ENCODE data around the gene ADARB2. TPM values are rescaled to one million over a fixed set of nuclear protein-coding genes. Genes with fewer than 3 reads are reported as not detected.

Gene ADARB2
- total RNA-seq, 1 donor from 2014 or later = 0.11 TPM

GRCh38 chr10:1660815-1661214 is 76.5 kb downstream of the ADARB2 start:
- Histone ChIP-seq H3K4me3 (no peak overlapping the region), H3K27ac (replicated peaks) (no peak overlapping the region), H3K36me3 (no peaks in the 10 kb centered on the region), H3K27me3 (ENCODE audit: low read depth) (peaks cover 29% of the 10 kb centered on the region), H3K4me1 (no peaks in the 10 kb centered on the region), H3K9me3 (replicated peaks) (no peaks in the 10 kb centered on the region)
- DNase-seq = no peak
- no peak for TF ChIP-seq CTCF (IDR thresholded peaks at IDR 0.05; ENCODE audit: borderline replicate concordance)
- intact Hi-C loops (cut with micrococcal nuclease) = no loop called here

GRCh38 chr10:1660386-1660785 is 76.9 kb downstream of the ADARB2 start:
- no peak for TF ChIP-seq CTCF (IDR thresholded peaks at IDR 0.05; ENCODE audit: borderline replicate concordance)
- Histone ChIP-seq H3K27ac (replicated peaks) (no peak overlapping the region), H3K36me3 (no peaks in the 10 kb centered on the region), H3K9me3 (replicated peaks) (no peaks in the 10 kb centered on the region), H3K4me1 (no peaks in the 10 kb centered on the region), H3K4me3 (no peak overlapping the region), H3K27me3 (ENCODE audit: low read depth) (peaks cover 33% of the 10 kb centered on the region)
- DNase-seq = no peak
- intact Hi-C loops (cut with micrococcal nuclease) = no loop called here

DNA sequence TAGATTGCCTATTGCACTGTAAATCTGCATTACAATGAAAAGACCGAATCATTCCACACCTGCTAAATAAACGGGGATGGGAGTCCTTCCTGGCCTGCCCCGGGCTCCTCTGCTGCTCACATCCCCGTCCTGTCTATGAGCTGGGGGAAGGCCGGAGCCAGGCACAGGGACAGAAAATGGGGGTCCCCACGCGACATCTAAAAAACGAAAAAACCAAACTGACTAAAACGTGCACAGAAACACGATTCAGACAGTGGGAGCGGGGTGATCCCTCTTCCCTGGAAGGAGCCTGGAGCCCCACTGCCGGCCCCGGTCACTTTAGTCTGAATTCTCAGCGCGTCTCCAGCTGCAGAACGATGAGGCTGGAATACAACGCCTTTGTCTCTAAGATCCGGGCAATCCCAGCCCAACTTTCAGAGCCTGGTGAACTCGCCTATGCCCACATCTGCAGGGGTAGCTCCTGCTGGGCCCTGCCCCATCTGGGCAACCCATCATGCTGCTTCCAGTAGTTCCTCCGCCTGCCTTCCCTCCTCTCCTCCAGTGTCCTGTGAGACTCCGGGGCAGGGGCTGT is 78.0 kb downstream of the ADARB2 start:
- Histone ChIP-seq H3K27me3 (ENCODE audit: low read depth) (peaks cover 43% of the 10 kb centered on the region), H3K4me1 (no peaks in the 10 kb centered on the region), H3K4me3 (no peak overlapping the region), H3K36me3 (no peaks in the 10 kb centered on the region), H3K9me3 (replicated peaks) (no peaks in the 10 kb centered on the region), H3K27ac (replicated peaks) (no peak overlapping the region)
- no peak for DNase-seq
- intact Hi-C loops (cut with micrococcal nuclease) = no loop called here
- TF ChIP-seq CTCF (IDR thresholded peaks at IDR 0.05; ENCODE audit: borderline replicate concordance) = no peak

DNA sequence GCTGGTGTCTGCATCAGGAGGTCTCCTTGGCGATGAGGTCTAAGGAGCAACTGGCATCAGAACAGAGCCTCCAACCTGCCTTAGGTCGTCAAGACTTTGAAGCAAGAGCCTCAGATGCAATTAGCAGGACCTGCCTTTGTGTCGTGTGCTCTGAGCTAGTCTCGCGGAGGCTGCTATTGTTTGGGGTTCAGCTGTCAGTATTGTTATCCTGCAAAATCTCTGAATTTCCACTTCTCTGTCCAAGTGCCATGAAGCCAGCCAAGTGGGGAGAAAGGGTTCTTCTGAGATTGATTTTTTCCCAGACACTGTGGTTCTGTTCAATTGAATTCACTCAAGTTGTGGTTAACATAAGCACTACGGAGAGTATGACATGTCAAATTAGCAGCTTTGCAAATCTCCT is 78.7 kb downstream of the ADARB2 start:
- intact Hi-C loops (cut with micrococcal nuclease) = no loop called here

GRCh38 chr10:1657479-1657878 is 79.8 kb downstream of the ADARB2 start:
- H3K27me3 ChIP-seq (ENCODE audit: low read depth) = peaks cover 52% of the 10 kb centered on the region
- H3K4me1 ChIP-seq = no peaks in the 10 kb centered on the region
- no peak overlapping the region for H3K4me3 ChIP-seq
- intact Hi-C loops (cut with micrococcal nuclease) = no loop called here
- H3K27ac ChIP-seq (replicated peaks) = no peak overlapping the region
- no peaks in the 10 kb centered on the region for H3K36me3 ChIP-seq
- no peak for DNase-seq
- H3K9me3 ChIP-seq (replicated peaks) = no peaks in the 10 kb centered on the region
- no peak for TF ChIP-seq CTCF (IDR thresholded peaks at IDR 0.05; ENCODE audit: borderline replicate concordance)

More for the DNA sequence above, 78.7 kb downstream of the ADARB2 start:
- Histone ChIP-seq H3K4me1 (no peaks in the 10 kb centered on the region), H3K27me3 (ENCODE audit: low read depth) (peaks cover 44% of the 10 kb centered on the region), H3K36me3 (no peaks in the 10 kb centered on the region), H3K9me3 (replicated peaks) (no peaks in the 10 kb centered on the region), H3K4me3 (no peak overlapping the region), H3K27ac (replicated peaks) (no peak overlapping the region)
- DNase-seq = no peak
- TF ChIP-seq CTCF (IDR thresholded peaks at IDR 0.05; ENCODE audit: borderline replicate concordance) = no peak

All from left ventricle myocardium inferior (tissue), 1 donor.